ENCODE data around the gene NPM3. TPM values are rescaled to one million over a fixed set of nuclear protein-coding genes. Genes with fewer than 3 reads are reported as not detected.

The NPM3 gene
- total RNA-seq, 2 experiments from 2014 or later: 29.2 to 30.5 TPM

DNA sequence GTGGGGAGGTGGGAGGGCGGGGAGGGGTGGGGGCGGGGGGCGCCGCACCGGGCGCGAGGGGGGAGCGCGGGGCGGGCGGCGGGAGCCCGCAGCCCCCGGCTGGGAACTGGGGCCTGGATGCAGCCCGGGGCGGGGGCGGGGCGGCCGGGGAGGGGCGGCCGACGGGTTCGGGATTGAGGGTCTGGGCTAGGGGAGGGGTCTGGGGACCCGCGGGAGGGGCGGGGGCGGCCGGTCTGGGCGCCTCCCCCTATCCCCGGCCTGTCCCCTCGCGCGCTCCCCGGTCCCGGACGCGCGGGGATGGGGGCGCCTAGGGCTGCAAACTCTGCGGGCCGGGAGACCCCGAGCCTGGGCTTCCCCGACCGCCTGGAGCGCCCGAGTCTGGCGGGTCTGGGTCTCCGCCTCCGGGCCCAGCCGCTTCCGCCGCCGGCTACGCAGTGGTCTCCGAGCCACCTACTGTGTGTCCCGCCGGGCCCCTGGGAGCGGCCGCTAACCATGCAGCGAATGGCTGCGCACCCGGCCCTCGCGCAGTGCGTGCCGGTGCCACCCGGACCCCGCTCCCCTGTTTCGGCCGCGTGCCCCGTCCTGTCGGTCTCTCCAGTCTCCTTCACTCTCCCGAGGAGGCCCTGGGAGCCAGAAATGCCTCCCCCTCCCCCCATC is 7.0 kb downstream of the NPM3 start:
- no peaks in the 10 kb centered on the region for H3K9me3 Mint-ChIP-seq
- POLR2A ChIA-PET: no interaction called here
- H3K27me3 Mint-ChIP-seq: peaks cover 65% of the 10 kb centered on the region
- peaks cover 2% of the 10 kb centered on the region for H3K36me3 Mint-ChIP-seq
- H3K4me1 Mint-ChIP-seq: peaks cover 18% of the 10 kb centered on the region
- H3K27ac Mint-ChIP-seq: no peak overlapping the region
- no peak overlapping the region for H3K4me3 Mint-ChIP-seq
- no peak for ATAC-seq (ENCODE audit: low read depth)
- DNase-seq: no peak

GRCh38 chr10:101775273-101776160 is 7.7 kb downstream of the NPM3 start, which contains the start of gene FGF8:
TSS of gene FGF8 (minus strand) at chr10:101776114. CDS start at chr10:101775900, 214 bp downstream.
- peaks cover 67% of the 10 kb centered on the region for H3K27me3 Mint-ChIP-seq
- no peak within 1 kb of the TSS for H3K4me3 Mint-ChIP-seq
- POLR2A ChIA-PET: no interaction called here
- no peaks in the 10 kb centered on the region for H3K9me3 Mint-ChIP-seq
- peak; percentile 39 for DNase-seq
- peaks cover 2% of the 10 kb centered on the region for H3K36me3 Mint-ChIP-seq
- peaks cover 14% of the 10 kb centered on the region for H3K4me1 Mint-ChIP-seq
- no peak within 1 kb of the TSS for H3K27ac Mint-ChIP-seq
- no peak for ATAC-seq (ENCODE audit: low read depth)

GRCh38 chr10:101774589-101775272 is 8.5 kb downstream of the NPM3 start:
- peaks cover 12% of the 10 kb centered on the region for H3K4me1 Mint-ChIP-seq
- POLR2A ChIA-PET: no interaction called here
- no peak overlapping the region for H3K4me3 Mint-ChIP-seq
- no peak overlapping the region for H3K27ac Mint-ChIP-seq
- no peaks in the 10 kb centered on the region for H3K9me3 Mint-ChIP-seq
- H3K36me3 Mint-ChIP-seq: peaks cover 2% of the 10 kb centered on the region
- ATAC-seq (ENCODE audit: low read depth): no peak
- H3K27me3 Mint-ChIP-seq: peaks cover 68% of the 10 kb centered on the region
- no peak for DNase-seq

DNA sequence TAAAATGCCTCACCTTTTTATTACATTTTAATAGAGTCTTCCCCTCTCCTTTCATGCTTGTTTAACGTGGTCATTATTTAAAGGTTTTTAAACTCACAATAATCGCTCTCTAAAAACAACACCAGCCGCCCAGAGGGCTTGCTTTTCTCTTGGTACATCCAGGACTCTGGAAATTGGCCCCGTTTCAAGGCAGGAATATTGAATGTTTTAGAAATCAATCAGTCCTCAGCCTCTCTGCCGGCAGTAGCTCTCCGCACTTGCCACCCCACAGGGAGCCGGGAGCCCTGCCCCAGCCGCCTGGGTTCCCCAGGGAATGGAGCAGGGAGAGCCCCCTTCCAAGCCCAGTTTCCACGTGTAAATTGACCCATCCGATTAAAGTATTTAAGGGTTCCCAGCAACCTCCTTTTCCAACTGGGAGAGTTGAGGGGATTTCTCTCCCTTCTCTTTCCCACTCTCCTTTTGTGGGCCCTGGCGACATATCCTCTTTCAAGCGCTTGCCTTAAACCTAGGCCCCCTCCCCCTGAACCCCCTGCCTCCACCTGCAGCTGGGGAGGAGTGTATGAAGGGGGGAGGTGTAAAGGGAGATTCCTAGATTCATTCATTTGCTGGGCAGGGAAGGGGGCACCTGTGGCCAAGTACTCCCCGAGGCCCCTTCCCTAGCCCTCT is 9.2 kb downstream of the NPM3 start:
- Mint-ChIP-seq H3K36me3 (peaks cover 2% of the 10 kb centered on the region), H3K27ac (no peak overlapping the region), H3K4me3 (no peak overlapping the region), H3K4me1 (peaks cover 8% of the 10 kb centered on the region), H3K9me3 (no peaks in the 10 kb centered on the region), H3K27me3 (peaks cover 69% of the 10 kb centered on the region)
- DNase-seq (no peak), ATAC-seq (ENCODE audit: low read depth) (no peak)
- POLR2A ChIA-PET: no interaction called here

GRCh38 chr10:101772895-101773761 is 10.1 kb downstream of the NPM3 start:
- Mint-ChIP-seq H3K27ac (no peak overlapping the region), H3K27me3 (peaks cover 66% of the 10 kb centered on the region), H3K9me3 (no peaks in the 10 kb centered on the region), H3K4me3 (no peak overlapping the region), H3K36me3 (no peaks in the 10 kb centered on the region), H3K4me1 (peaks cover 4% of the 10 kb centered on the region)
- DNase-seq (no peak), ATAC-seq (ENCODE audit: low read depth) (no peak)
- POLR2A ChIA-PET: no interaction called here

DNA sequence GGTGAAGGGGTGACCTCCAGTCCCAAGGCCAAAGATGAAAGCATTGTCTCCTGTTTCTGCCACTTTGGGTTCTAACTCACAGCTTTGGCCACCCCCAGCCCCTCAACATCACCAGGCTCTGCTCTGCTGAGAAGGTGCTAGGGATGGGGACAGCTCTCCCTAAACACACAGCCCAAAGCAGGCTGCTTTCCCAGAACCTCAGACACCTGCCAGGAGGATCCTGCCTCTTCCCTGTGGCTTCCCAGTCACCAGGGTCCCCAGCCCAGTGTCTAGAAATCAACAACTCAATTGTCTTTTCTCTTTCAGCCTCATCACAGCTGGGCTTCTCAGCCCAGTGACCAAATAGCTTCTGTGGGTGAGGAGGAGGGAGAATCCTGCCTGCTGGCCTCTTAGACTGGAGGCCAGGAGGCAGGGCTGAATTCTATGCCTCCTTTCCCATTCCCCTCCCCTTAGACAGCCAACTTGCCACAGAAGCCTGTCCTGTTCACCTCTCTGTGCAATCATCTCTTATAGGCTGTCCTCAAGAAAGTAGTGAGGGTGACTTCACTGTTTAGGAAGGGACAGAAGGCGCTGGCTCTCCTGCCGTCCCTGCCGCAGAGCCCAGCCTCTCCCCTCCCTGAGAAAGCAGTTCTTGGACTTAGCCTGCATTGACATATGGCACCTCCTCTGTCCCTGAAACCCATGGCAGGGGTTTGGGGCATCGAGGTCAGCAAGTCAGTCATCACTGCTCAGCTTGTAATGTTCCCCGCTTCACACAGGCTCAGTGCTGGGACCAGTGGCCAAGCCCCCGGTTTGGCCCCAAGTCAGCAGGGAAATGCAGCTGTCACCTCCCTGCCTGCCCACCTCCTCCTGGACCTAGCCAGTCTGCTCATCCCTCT is 11.0 kb downstream of the NPM3 start:
- no peaks in the 10 kb centered on the region for H3K9me3 Mint-ChIP-seq
- no peak overlapping the region for H3K4me3 Mint-ChIP-seq
- ATAC-seq (ENCODE audit: low read depth): no peak
- POLR2A ChIA-PET: no interaction called here
- no peaks in the 10 kb centered on the region for H3K36me3 Mint-ChIP-seq
- no peak for DNase-seq
- peaks cover 58% of the 10 kb centered on the region for H3K27me3 Mint-ChIP-seq
- H3K27ac Mint-ChIP-seq: no peak overlapping the region
- peaks cover 4% of the 10 kb centered on the region for H3K4me1 Mint-ChIP-seq

DNA sequence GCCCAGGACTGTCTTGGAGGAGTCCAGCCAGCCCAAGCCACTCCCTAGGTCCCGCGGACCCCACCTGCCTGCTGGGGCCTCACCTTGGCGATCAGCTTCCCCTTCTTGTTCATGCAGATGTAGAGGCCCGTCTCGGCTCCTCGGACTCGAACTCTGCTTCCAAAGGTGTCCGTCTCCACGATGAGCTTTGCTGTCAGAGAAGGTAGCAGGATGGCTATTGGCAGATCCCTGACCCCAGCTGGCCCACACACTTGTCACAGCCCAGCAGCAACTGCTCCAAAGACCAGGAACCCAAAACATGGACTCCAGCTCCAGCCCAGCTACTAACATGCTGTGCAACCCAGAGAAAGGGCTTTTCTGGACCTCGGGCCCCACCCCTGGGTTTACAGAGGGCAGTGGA is 11.9 kb downstream of the NPM3 start:
- ATAC-seq (ENCODE audit: low read depth) (no peak), DNase-seq (no peak)
- H3K27ac Mint-ChIP-seq: no peak overlapping the region
- H3K36me3 Mint-ChIP-seq: no peaks in the 10 kb centered on the region
- peaks cover 2% of the 10 kb centered on the region for H3K4me1 Mint-ChIP-seq
- no peak overlapping the region for H3K4me3 Mint-ChIP-seq
- no peaks in the 10 kb centered on the region for H3K9me3 Mint-ChIP-seq
- H3K27me3 Mint-ChIP-seq: peaks cover 58% of the 10 kb centered on the region
- POLR2A ChIA-PET: no interaction called here

- H3K27ac Mint-ChIP-seq: no peak overlapping the region
- POLR2A ChIA-PET: no interaction called here
- peaks cover 2% of the 10 kb centered on the region for H3K4me1 Mint-ChIP-seq
- no peaks in the 10 kb centered on the region for H3K9me3 Mint-ChIP-seq
- H3K4me3 Mint-ChIP-seq: no peak overlapping the region
- H3K36me3 Mint-ChIP-seq: no peaks in the 10 kb centered on the region
- ATAC-seq (ENCODE audit: low read depth): no peak
- DNase-seq: no peak
- peaks cover 64% of the 10 kb centered on the region for H3K27me3 Mint-ChIP-seq
Measured at GRCh38 chr10:101770331-101771215, 12.7 kb downstream of the NPM3 start.

- Mint-ChIP-seq H3K4me1 (peaks cover 2% of the 10 kb centered on the region), H3K9me3 (no peaks in the 10 kb centered on the region), H3K27ac (no peak overlapping the region), H3K27me3 (peaks cover 56% of the 10 kb centered on the region), H3K36me3 (no peaks in the 10 kb centered on the region), H3K4me3 (no peak overlapping the region)
- DNase-seq: no peak
- POLR2A ChIA-PET: no interaction called here
- no peak for ATAC-seq (ENCODE audit: low read depth)
Measured at GRCh38 chr10:101769541-101770180, 13.6 kb downstream of the NPM3 start.

GRCh38 chr10:101768791-101769170 is 14.5 kb downstream of the NPM3 start:
- Mint-ChIP-seq H3K27me3 (peaks cover 50% of the 10 kb centered on the region), H3K27ac (no peak overlapping the region)

More at GRCh38 chr10:101768791-101769170, 14.5 kb downstream of the NPM3 start:
- POLR2A ChIA-PET: interaction anchor here (0.6 kb wide), 1 partner anchor 14 kb away, joined by 5 read pairs; no protein-coding TSS in a partner anchor
- Mint-ChIP-seq H3K4me3 (no peak overlapping the region), H3K36me3 (no peaks in the 10 kb centered on the region), H3K9me3 (no peaks in the 10 kb centered on the region), H3K4me1 (peaks cover 2% of the 10 kb centered on the region)
- DNase-seq (no peak), ATAC-seq (ENCODE audit: low read depth) (no peak)
